Stimulated activated naive CD8-positive, alpha-beta T cell treated with anti-CD3 and anti-CD28 coated beads, Interleukin-15, amount 100 ng/mL, for 72 hours (primary cell): ENCODE data around the gene BTBD6.

Experiments
- ATAC-seq: fragments of 150-1000 bp; cut with Tn5 transposase; 2 replicates; pipeline ENCODE4 v1.10.0; 2021; ENCODE audit warnings: mild to moderate bottlenecking, moderate library complexity
- DNase-seq, 2 donors: peaks; one replicate each; pipeline ENCODE4 v3.0.0; 2021 to 2022
- H3K27ac Mint-ChIP-seq, 2 donors: one replicate each; pipeline ENCODE4 v1.8.0; 2022; ENCODE audit warnings: mild to moderate bottlenecking in 2 of 2, mixed read lengths in 2 of 2, moderate library complexity in 2 of 2
- H3K27me3 Mint-ChIP-seq: one replicate; pipeline ENCODE4 v1.8.0; 2022; ENCODE audit warnings: mixed read lengths
- H3K4me1 Mint-ChIP-seq: one replicate; pipeline ENCODE4 v1.8.0; 2022; ENCODE audit warnings: mild to moderate bottlenecking, mixed read lengths
- H3K4me3 Mint-ChIP-seq, 2 donors: one replicate each; pipeline ENCODE4 v1.8.0; 2022; ENCODE audit warnings: mild to moderate bottlenecking in 2 of 2, mixed read lengths in 2 of 2, moderate library complexity in 1 of 2
- H3K9me3 Mint-ChIP-seq, 2 donors: one replicate each; pipeline ENCODE4 v1.8.0; 2022; ENCODE audit warnings: mixed read lengths in 2 of 2

Gene BTBD6

GRCh38 chr14:105207996-105208737, 40.2 kb upstream of the BTBD6 start:
- ATAC-seq = no peak
- DNase-seq = no peak
- Mint-ChIP-seq H3K27me3 (peaks cover 7% of the 10 kb centered on the region), H3K9me3 (no peaks in the 10 kb centered on the region), H3K27ac (no peak overlapping the region), H3K4me1 (peaks cover 18% of the 10 kb centered on the region), H3K4me3 (no peak overlapping the region)

- Mint-ChIP-seq H3K9me3 (no peaks in the 10 kb centered on the region), H3K4me1 (peaks cover 16% of the 10 kb centered on the region), H3K4me3 (no peak overlapping the region), H3K27me3 (peaks cover 7% of the 10 kb centered on the region), H3K27ac (no peak overlapping the region)
- DNase-seq = no peak
- ATAC-seq = no peak
Measured at GRCh38 chr14:105208738-105209075, 39.6 kb upstream of the BTBD6 start.

DNA sequence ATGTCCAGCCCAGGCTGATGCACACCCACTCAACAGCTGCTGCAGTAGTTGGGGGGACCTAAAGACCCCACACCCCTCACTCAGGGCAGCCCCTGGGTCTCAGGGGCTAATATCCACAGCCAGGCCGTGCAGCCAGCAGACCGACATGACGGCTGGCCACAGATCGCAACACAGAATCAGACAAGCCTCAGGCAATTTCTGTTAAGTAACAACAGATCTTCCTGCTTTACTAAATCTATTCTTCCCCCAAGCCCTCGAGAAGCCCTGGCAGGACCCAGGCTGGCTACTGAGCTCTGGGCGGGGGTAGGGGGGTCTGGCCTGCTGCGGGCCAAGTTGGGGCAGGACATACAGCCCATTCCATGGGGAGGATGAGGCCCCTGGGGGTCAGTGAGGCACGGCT, 39.2 kb upstream of the BTBD6 start:
- H3K4me3 Mint-ChIP-seq = no peak overlapping the region
- no peaks in the 10 kb centered on the region for H3K9me3 Mint-ChIP-seq
- ATAC-seq (no peak), DNase-seq (no peak)
- no peak overlapping the region for H3K27ac Mint-ChIP-seq
- peaks cover 3% of the 10 kb centered on the region for H3K27me3 Mint-ChIP-seq
- H3K4me1 Mint-ChIP-seq = peaks cover 13% of the 10 kb centered on the region

DNA sequence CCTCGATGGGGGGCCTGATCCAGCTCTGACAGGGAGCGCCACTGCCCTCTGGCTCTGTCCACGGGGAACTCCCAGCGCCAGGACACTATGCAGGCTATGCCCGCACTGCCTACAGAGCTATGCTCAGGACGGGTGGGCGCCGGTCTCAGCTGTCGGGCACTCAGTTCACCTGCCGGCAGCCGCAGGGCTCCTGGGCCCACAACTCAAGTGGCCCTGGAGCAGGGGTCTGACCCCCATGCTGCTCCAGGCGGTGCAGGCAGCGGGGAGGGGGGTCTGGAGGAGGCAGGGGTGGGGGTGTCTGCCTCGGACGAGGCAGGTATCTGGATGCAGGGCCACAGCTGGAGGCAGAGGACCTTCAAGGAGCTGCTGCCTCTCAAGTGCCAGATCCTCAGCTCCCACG, 38.7 kb upstream of the BTBD6 start:
- H3K9me3 Mint-ChIP-seq = no peaks in the 10 kb centered on the region
- H3K27me3 Mint-ChIP-seq = no peaks in the 10 kb centered on the region
- ATAC-seq (no peak), DNase-seq (no peak)
- H3K4me3 Mint-ChIP-seq = no peak overlapping the region
- H3K4me1 Mint-ChIP-seq = peaks cover 8% of the 10 kb centered on the region
- H3K27ac Mint-ChIP-seq = no peak overlapping the region

GRCh38 chr14:105210266-105211025, 37.9 kb upstream of the BTBD6 start:
- no peaks in the 10 kb centered on the region for H3K27me3 Mint-ChIP-seq
- no peaks in the 10 kb centered on the region for H3K4me1 Mint-ChIP-seq
- peak overlapping the region in 1 of 2 donors; percentile 67 for H3K27ac Mint-ChIP-seq
- DNase-seq (no peak), ATAC-seq (no peak)
- H3K9me3 Mint-ChIP-seq = no peaks in the 10 kb centered on the region
- H3K4me3 Mint-ChIP-seq = no peak overlapping the region

- no peak overlapping the region for H3K27ac Mint-ChIP-seq
- no peaks in the 10 kb centered on the region for H3K4me1 Mint-ChIP-seq
- no peak overlapping the region for H3K4me3 Mint-ChIP-seq
- no peaks in the 10 kb centered on the region for H3K9me3 Mint-ChIP-seq
- no peak for DNase-seq
- H3K27me3 Mint-ChIP-seq = no peaks in the 10 kb centered on the region
- no peak for ATAC-seq
Measured at GRCh38 chr14:105211086-105211757, 37.1 kb upstream of the BTBD6 start.

- no peaks in the 10 kb centered on the region for H3K27me3 Mint-ChIP-seq
- ATAC-seq = no peak
- no peak overlapping the region for H3K27ac Mint-ChIP-seq
- no peak overlapping the region for H3K4me3 Mint-ChIP-seq
- no peaks in the 10 kb centered on the region for H3K4me1 Mint-ChIP-seq
- no peak for DNase-seq
- no peaks in the 10 kb centered on the region for H3K9me3 Mint-ChIP-seq
Measured at GRCh38 chr14:105211758-105212089, 36.6 kb upstream of the BTBD6 start.

GRCh38 chr14:105212541-105213300, 35.6 kb upstream of the BTBD6 start:
- DNase-seq = no peak
- no peaks in the 10 kb centered on the region for H3K4me1 Mint-ChIP-seq
- no peak overlapping the region for H3K27ac Mint-ChIP-seq
- no peak overlapping the region for H3K4me3 Mint-ChIP-seq
- H3K27me3 Mint-ChIP-seq = no peaks in the 10 kb centered on the region
- no peaks in the 10 kb centered on the region for H3K9me3 Mint-ChIP-seq
- ATAC-seq = no peak

DNA sequence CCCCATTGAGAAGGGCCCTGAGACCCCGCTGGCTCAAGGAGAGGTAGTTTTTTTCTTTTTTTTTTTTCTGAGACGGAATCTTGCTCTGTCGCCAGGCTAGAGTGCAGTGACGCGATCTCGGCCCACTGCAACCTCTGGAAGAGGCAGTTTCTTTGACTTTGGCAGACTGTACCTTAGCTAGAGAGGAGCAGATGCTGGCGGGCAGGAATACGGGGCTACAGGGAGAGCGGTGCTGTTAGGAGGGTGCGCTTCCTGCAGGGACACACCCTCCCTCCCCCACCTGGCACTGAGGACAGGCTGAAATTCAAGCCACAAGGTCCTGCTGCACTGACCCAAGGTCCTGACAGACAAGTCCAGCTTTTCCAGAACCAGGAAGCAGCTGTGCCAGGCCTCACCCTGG, 35.0 kb upstream of the BTBD6 start:
- Mint-ChIP-seq H3K4me3 (no peak overlapping the region), H3K27ac (no peak overlapping the region), H3K9me3 (no peaks in the 10 kb centered on the region), H3K4me1 (no peaks in the 10 kb centered on the region), H3K27me3 (no peaks in the 10 kb centered on the region)
- DNase-seq (no peak), ATAC-seq (no peak)

GRCh38 chr14:105214324-105214915, 33.9 kb upstream of the BTBD6 start:
- Mint-ChIP-seq H3K9me3 (no peaks in the 10 kb centered on the region), H3K4me1 (no peaks in the 10 kb centered on the region), H3K4me3 (no peak overlapping the region), H3K27ac (no peak overlapping the region), H3K27me3 (no peaks in the 10 kb centered on the region)
- no peak for ATAC-seq
- no peak for DNase-seq

DNA sequence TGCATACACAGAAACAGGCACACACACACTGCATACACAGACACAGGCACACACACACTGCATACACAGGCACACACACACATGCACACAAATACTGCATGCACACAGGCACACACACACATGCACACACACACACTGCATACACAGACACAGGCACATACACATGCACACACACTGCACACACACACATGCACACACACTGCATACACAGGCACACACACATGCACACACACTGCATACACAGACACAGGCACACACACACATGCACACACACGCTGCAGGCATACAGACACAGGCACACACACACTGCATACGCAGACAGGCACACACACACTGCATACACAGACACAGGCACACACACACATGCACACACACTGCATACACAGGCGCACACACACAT, 32.7 kb upstream of the BTBD6 start:
- Mint-ChIP-seq H3K27me3 (no peaks in the 10 kb centered on the region), H3K9me3 (no peaks in the 10 kb centered on the region), H3K4me1 (no peaks in the 10 kb centered on the region), H3K4me3 (no peak overlapping the region), H3K27ac (no peak overlapping the region)
- ATAC-seq (no peak), DNase-seq (no peak)

DNA sequence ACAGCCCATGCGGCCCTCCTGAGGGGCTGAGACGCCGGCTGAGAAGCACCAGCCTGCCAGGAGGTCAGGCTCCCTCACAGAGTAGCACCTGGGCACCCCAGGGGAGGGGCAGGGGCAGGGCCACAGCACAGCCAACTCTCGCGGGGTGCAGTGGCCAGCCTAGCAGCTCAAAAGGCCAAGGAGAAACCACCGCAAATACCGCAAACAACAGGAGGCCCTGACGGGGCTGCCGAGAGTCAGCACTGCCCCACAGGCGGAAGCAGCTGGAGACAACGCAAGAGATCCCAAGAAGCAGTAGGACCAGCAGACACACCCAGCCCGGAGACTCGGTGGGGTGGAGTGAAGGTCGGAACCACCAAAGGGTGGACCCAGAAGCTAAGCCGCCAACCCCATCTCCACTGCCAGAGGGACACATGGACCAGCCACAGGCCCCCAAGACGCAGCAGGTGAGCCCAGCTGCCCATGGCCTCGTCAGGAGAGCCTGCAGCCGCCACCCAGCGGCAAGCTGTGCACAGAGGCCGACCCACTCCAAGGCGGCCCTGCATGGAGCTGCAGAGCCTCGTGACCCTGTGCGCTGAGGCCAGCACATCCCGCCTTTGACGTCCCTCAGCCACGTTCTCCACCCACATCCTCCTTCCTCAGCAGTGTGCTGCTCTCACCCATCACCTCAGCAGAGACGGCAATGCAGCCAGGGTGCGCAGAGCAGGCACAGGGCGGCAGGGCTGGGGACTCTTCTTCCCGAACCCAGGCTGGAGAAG, 31.7 kb upstream of the BTBD6 start:
- Mint-ChIP-seq H3K4me3 (no peak overlapping the region), H3K4me1 (no peaks in the 10 kb centered on the region), H3K27me3 (no peaks in the 10 kb centered on the region), H3K27ac (peak overlapping the region in 1 of 2 donors; percentile 54), H3K9me3 (no peaks in the 10 kb centered on the region)
- ATAC-seq = no peak
- DNase-seq = no peak

GRCh38 chr14:105217774-105218173, 30.6 kb upstream of the BTBD6 start:
- Mint-ChIP-seq H3K4me1 (no peaks in the 10 kb centered on the region), H3K9me3 (no peaks in the 10 kb centered on the region), H3K27me3 (no peaks in the 10 kb centered on the region), H3K27ac (no peak overlapping the region), H3K4me3 (no peak overlapping the region)
- ATAC-seq (no peak), DNase-seq (no peak)

- Mint-ChIP-seq H3K4me3 (no peak overlapping the region), H3K27ac (no peak overlapping the region), H3K9me3 (no peaks in the 10 kb centered on the region), H3K27me3 (no peaks in the 10 kb centered on the region), H3K4me1 (no peaks in the 10 kb centered on the region)
- ATAC-seq (no peak), DNase-seq (no peak)
Measured at GRCh38 chr14:105218611-105219010, 29.7 kb upstream of the BTBD6 start.

- Mint-ChIP-seq H3K4me1 (no peaks in the 10 kb centered on the region), H3K27me3 (no peaks in the 10 kb centered on the region), H3K4me3 (no peak overlapping the region), H3K27ac (no peak overlapping the region), H3K9me3 (no peaks in the 10 kb centered on the region)
- ATAC-seq = no peak
- no peak for DNase-seq
Measured at GRCh38 chr14:105219043-105219612, 29.2 kb upstream of the BTBD6 start.
